SK-N-MC (cell line): Measurements from ENCODE around the gene HNRNPAB.

Source experiments
- EZH2 ChIP-seq: fragments of 200-600 bp; sonication (generic); IDR thresholded peaks from one replicate; pipeline ENCODE4 v1.6.1; 2017; ENCODE audit warnings: antibody characterized with exemption
- FOXP2 ChIP-seq: optimal IDR thresholded peaks from 2 replicates; pipeline ENCODE3; 2011; ENCODE audit warnings: mild to moderate bottlenecking, moderate library complexity; ENCODE audit not compliant: insufficient read depth; ENCODE audit errors: extremely low read length, control extremely low read depth
- POLR2AphosphoS5 ChIP-seq: IDR thresholded peaks from 2 replicates; pipeline ENCODE4 v1.6.1; 2012; ENCODE audit warnings: mild to moderate bottlenecking, low read depth, low read length, borderline replicate concordance

- TF ChIP-seq POLR2AphosphoS5 (no peak), FOXP2 (no peak), EZH2 (no peak)
These were observed 40.3 kb upstream of the HNRNPAB start for GRCh38 chr5:178163772-178164735.
